Measurements from ENCODE around the gene RBM39. TPM values are rescaled to one million over a fixed set of nuclear protein-coding genes. Genes with fewer than 3 reads are reported as not detected.

RBM39 gene
- total and polyA plus RNA-seq, 2 of the 13 experiments (the other 11 are each of a cell fraction or from before 2014, with no cell fraction given): 788 to 920 TPM

- peak; percentile 89 for TF ChIP-seq AHDC1 (CRISPR knock-in tag; IDR thresholded peaks at IDR 0.05; ENCODE audit: borderline replicate concordance)
- no peak for TF ChIP-seq USF2 (IDR thresholded peaks at IDR 0.05; ENCODE audit: low read depth, low read length)
- no peak; the same call in 1 of the 2 replicates for TF ChIP-seq USF2 (CRISPR knock-in tag; IDR thresholded peaks at IDR 0.05; ENCODE audit: borderline replicate concordance)
- TF ChIP-seq POLR2AphosphoS5 (IDR thresholded peaks at IDR 0.05; ENCODE audit: low read depth, low read length): peak; percentile 92
- peak; percentile 99 for TF ChIP-seq ZNF274 (CRISPR knock-in tag; IDR thresholded peaks at IDR 0.05)
- no peak for TF ChIP-seq ZNF33A (CRISPR knock-in tag; IDR thresholded peaks at IDR 0.05; ENCODE audit: borderline replicate concordance)
- no peak for TF ChIP-seq NFE2L2 (IDR thresholded peaks at IDR 0.05; ENCODE audit: low read length)
- peak; percentile 95 for TF ChIP-seq ZNF784 (CRISPR knock-in tag; IDR thresholded peaks at IDR 0.05; ENCODE audit: borderline replicate concordance)
- TF ChIP-seq ATRX (CRISPR knock-in tag; IDR thresholded peaks at IDR 0.05; ENCODE audit: borderline replicate concordance): 0 out of 2 replicates have a peak, but pooled peaks have one; percentile 52
- TF ChIP-seq ZNF619 (CRISPR knock-in tag; IDR thresholded peaks at IDR 0.05): peak; percentile 97
- peak; percentile 72 for TF ChIP-seq TAF15 (IDR thresholded peaks at IDR 0.05; ENCODE audit: low read depth, low read length, poor library complexity, severe bottlenecking)
- TF ChIP-seq ZNF800 (CRISPR knock-in tag; IDR thresholded peaks at IDR 0.05): peak; percentile 86
- TF ChIP-seq ZBTB4 (CRISPR knock-in tag; IDR thresholded peaks at IDR 0.05; ENCODE audit: borderline replicate concordance): peak; percentile 99
Measured at GRCh38 chr20:35699127-35699956, 42.7 kb downstream of the RBM39 start, which contains the start of the genes NFS1 and ROMO1 (continued).
